Activated CD4-positive, alpha-beta T cell treated with anti-CD3 and anti-CD28 coated beads, Interleukin-2, amount 50 U/mL, for 4 hours (primary cell): ENCODE results near the gene RBSN.

Experiments used
- DNase-seq, 2 experiments: peaks; one replicate each; pipeline ENCODE4 v3.0.0-alpha.2; 2020

The RBSN gene

GRCh38 chr3:15056676-15057404 is 42.1 kb downstream of the RBSN start:
- DNase-seq: no peak

- peak; percentile 37 to 55 for DNase-seq
Observed at GRCh38 chr3:15055019-15055557, 43.9 kb downstream of the RBSN start.

DNA sequence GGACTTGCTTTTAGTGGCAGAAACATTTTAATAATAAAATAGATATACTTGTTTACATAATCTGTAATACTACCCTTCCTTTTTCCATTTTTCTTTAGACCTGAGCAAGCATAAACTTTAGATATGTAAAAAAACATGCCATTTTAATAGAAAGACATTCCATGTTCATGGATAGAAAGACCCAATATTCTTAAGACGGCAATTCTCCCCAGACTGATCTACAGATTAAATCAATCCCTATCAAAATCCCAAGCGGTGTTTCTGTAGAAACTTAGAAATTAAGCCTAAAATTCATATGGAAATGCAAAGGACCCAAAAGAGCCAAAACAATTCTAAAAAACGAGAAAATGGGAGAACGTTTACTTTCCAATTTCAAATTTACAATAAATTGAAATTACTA is 45.4 kb downstream of the RBSN start:
- DNase-seq: no peak

GRCh38 chr3:15052335-15053242 is 46.4 kb downstream of the RBSN start:
- DNase-seq: no peak

DNA sequence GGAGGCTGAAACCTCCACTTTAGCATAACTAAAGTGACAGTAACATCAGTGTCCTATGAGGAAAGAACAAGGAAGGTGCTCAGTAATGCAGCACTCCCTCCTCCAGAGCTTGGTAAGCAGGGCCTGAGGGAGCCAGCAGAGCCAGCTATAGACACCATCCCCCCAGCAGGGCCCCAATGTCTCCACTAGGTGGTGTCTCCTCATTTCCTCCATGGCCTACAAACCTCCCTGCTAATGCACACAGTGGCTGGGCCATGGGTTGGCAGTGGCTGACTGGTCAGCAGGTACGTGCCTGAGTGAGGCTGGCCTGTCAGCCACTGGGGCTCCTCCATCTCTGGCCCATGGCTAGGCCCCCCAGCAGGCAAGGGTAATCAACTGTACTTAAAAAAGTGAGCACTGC is 47.4 kb downstream of the RBSN start:
- peak; percentile 41 to 42 for DNase-seq

DNA sequence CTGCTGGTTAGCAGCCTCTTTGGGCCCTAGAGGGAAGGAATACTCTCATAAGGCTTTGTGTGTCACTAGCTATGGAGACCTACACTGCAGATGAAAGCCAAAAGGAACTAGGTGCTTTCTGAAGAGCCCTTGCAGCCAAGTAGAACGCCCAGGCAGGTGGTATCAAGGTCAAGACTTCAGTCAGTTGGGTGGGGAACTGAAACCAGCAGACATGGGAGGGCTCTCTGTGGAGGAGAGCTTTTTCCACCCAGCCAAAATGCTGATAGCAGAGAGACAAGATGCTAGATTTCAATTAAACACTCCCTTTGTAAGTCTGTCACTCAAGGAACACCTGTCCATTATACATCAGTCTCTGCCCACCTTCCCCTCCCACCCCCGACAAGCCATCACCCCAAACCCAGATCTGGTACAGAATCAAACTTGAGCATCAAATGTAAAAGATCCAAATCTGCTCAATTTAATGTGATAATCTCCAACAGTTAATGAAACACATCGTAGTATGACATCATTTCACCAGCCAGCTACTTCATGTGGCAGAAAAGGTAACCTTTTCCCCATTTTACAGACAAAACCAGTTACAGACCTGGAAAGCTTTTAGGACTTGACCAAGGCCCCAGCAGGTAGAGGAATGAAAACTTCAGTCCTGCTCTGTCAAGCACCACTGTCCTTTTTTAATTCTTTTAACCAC is 48.4 kb downstream of the RBSN start:
- DNase-seq: no peak

- no peak for DNase-seq
Observed at GRCh38 chr3:15049584-15049983, 49.4 kb downstream of the RBSN start.

- no peak for DNase-seq
Observed at GRCh38 chr3:15045667-15046066, 53.3 kb downstream of the RBSN start.

GRCh38 chr3:15044326-15044725 is 54.6 kb downstream of the RBSN start:
- DNase-seq: no peak

DNA sequence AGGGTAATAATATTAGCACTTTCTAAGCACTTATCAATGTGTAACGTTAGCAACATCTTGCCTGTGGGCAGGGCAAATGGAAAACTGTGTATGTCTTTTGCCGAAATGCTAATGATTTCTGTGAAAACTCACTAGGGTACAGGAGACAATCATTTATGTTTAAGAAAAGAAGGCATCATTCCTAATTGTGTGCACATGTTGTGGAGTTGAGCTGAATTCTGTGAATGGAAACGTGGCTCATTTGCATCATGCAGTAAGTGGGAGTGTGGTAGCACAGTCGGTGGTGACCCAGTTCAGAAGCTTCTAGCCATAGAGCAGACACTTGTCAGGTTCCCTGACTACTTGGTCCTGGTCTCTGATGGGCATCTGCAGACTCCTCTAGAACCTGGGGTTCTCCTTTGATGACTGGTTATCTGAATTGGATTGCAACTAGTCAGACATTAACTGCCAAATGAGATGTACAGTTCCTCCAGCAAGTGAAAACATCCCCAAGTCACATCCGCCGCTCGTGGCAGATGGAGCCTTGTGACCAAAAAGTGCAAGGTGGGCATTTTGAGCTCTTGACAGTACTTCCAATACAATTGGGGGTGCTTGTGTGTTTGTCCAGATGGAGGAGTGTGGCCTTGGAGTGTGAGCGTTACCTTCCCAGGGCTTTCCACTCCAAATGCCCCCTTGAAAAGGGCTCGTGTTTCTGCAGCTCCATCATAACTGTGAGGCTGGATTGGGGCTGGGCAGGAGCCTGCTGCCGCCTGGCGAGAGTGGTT is 55.4 kb downstream of the RBSN start:
- no peak for DNase-seq

GRCh38 chr3:15042936-15043335 is 56.0 kb downstream of the RBSN start:
- no peak for DNase-seq

DNA sequence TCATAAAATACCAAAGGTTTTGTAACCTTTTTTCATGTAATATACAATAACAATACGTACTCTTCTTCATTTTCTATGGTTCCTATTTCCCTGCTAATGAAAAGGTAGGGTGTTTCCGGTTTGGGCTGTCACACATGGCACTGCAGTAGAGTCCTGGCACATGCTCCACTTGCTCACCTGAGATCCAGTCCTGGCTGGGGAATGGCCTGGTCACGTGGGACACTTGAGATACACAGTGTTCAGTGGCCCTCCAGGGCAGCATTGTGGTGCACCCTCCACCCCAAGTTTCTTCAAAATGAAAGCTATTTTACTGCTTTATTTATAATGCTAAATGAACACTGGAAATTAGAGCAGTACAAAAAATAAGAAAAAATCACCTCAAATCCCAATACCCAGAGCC is 57.0 kb downstream of the RBSN start:
- no peak for DNase-seq

- DNase-seq: no peak
Observed at GRCh38 chr3:15040844-15041243, 58.1 kb downstream of the RBSN start.

DNA sequence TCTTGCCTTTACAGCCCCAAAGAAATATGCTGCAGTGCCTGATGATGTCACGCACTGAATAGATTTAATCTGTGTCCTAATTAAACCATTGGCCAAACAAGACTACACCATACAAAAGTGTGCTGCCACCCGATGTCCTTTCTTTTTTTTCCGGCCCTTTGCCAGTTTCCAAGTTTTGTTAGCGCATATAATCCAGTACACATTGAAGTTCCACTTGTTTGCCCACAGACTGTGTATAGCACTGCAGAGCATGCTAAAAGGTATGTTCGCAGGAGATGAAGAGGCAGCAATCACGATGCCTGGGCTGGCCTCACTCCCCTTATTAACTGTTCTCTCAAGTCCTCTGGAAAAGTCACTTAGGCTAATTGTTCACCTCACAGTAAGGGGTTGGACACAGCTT is 60.6 kb downstream of the RBSN start:
- no peak for DNase-seq

DNA sequence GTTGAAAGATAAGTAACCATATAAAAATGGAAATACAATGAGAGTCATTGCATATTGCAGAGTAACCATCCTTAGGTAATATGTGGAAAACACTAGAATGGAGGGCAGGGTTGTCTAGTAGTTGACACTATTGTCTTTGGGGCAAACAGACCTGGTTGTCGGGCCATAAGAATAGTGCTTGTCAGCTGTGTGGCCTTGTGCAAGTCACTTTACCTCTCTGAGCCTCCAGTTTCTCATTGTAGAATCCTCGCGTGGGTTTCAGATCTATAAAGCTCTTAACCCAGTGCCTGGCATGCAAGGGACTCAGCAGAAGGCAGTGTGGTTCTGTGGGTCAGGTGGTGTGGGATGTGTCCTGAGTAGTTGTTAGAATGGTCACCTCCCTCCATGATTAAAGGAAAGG is 65.8 kb downstream of the RBSN start:
- DNase-seq: no peak

GRCh38 chr3:15032650-15033049 is 66.3 kb downstream of the RBSN start:
- DNase-seq: no peak

DNA sequence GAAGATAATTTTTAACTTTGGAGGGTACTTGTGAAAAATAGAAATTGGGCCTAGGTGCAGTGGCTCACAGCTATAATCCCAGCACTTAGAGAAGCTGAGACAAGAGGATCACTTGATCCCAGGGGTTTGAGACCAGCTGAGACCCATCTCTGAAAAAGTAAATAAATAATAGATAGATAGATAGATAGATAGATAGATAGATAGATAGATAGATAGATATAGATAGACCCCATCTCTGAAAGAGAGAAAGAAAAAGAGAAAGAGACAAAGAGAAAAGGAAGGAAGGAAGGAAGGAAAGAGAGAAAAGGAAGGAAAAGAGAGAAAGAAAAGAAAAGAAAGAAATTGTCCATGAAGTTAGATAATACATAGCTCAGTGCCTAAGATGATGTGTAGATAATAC is 69.3 kb downstream of the RBSN start:
- no peak for DNase-seq

GRCh38 chr3:15023719-15024118 is 75.2 kb downstream of the RBSN start:
- no peak for DNase-seq

GRCh38 chr3:15023249-15023648 is 75.7 kb downstream of the RBSN start:
- DNase-seq: no peak
